H1 (cell line): ENCODE data around the gene SLC1A4.

Source experiments
- CTCF ChIP-seq, 3 experiments: IDR thresholded peaks; 1 replicate in 2 of 3; 2 replicates in 1 of 3; pipeline versions ENCODE4 v1.5.1 to v1.6.1; 2011; ENCODE audit warnings: low read length in 3 of 3, mild to moderate bottlenecking in 3 of 3, inconsistent platforms in 2 of 3, low read depth in 1 of 3, moderate library complexity in 1 of 3; ENCODE audit not compliant: insufficient read depth in 1 of 3; ENCODE audit errors: control extremely low read depth in 1 of 3
- ZNF274 ChIP-seq: IDR thresholded peaks from 2 replicates; pipeline ENCODE4 v1.7.0; 2012; ENCODE audit warnings: low read length, borderline replicate concordance; ENCODE audit errors: extremely low read depth

DNA sequence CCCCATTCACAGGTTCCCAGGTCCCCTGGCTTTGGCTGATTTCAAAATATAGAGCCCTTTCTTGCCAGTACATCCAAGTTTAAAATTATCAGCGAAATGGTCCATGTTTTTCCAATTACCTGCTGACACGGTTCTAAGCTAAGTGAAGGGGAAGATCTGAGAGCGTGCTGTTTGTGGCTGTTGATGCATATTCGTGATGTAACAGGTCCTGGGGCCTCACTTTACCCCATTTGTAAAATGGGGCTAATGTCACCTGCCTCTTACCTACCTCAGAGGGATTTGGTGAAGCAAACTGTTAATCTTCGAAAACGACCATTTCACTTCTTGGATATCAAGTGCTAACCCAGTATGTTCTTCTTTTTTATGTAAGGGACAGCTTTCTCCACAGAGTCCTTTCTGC lies 33.0 kb downstream of the SLC1A4 start:
- TF ChIP-seq CTCF (IDR thresholded peaks at IDR 0.05; ENCODE audit: control extremely low read depth in 1 of 3, insufficient read depth in 1 of 3, low read depth in 1 of 3, low read length in 3 of 3), result no peak
- TF ChIP-seq ZNF274, result no peak
